ENCODE measurements around the gene CD2BP2.
"Not testable (repeated sequence)": the region's sequence is repeated elsewhere in the genome, so short reads cannot be mapped to it uniquely, and the experiment has no call there.

Gene CD2BP2

DNA sequence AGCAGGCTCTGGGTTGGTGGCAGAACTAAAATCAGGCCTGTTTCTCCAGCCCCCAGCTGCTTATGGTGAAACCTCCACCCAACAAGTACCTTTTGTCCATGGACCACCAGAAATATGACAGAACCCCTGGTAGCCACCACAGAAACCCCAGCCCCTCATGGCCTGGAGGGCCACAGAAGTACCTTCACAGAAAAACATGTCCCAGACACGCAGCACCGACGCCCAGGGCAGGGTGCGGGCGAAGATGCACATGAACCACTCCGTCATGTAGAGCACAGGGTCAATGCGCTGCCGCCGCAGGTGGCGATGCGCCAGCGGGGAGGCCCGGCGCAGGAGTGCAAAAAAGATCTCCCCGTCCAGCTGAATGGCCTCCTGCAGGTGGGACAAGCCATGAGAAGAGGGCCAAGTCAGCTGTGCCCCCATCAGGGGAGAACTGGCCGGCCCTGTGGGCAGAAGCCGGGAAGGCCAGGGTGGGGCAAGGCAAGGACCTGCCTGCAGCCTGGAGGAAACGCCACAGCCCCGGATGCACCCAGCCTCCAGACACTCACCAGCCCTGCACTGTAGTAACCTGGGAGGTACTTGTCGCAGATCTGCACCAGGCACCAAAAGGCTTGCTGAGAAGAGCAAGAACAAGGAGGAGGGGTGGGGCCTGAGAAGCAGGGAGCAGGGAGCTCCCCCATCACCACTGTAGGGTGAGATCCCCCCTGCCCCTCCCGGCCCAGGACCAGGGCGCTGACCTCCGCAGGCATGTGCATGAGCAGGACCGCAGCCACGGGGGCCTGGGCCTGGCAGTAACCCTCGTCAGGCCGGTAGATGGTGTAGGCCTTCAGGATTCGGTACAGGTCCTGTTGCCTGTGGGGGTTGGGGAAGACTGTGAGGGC lies 4.1 kb upstream of the CD2BP2 start:
- no peak for DNase-seq (ENCODE audit: low read depth)

DNA sequence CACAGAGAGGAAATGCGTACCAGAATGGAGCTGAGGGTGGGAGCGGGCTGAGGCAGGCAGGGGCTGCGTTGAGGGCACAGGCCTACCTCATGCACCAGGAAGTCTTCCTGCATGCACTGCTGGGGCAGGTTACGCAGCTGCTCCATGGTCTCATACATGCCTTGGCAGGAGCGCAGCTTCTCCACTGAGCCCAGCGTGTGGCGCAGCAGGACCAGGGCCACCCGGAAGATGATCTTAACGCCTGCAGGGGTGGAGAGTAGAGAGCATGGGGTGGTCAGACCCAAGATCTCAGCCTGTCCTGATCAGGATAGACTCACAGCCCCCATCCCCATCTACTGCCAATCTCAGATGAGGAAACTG lies 3.4 kb upstream of the CD2BP2 start:
- no peak for DNase-seq (ENCODE audit: low read depth)

DNA sequence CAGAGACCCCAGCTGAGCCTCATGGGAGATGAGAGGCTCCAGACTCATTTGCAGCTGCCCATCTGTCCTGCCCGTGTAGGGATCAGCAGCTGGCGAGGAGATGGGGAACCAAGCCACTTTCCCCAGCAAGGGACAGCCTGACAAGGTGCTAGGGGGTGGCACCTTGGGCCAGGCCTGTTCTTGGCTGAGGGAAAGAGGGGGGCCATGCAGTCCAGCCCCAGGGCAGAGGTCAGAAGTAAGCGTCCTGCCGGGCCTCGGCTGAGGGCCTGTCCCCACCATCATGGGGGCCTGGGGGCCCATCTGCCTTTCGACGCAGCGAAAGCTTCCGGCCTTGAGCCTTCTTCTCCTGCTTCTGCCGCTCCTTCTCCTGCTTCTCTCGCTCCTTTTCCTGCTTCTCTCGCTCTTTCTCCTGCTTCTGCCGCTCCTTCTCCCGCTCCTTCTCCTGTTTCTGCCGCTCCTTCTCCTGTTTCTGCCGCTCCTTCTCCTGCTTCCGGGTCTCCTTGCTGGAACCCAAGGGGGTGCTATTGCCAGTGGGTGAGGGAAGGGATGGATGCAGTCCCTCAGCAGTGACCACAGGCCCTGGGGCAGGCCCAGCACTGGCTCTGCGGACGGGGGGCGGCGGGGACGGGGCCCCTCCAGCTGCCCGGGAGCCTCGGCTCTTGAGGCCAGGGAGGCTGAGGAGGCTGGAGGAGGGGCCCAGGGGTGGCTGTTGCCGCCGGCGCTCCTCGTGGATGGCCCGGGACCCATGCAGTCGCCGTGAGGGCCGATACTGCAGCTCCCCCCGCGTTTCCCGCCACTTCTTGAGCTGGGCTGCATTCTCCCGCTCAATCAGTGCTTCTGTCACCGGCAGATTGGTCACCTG lies 2.8 kb upstream of the CD2BP2 start:
- DNase-seq (ENCODE audit: low read depth): no peak

DNA sequence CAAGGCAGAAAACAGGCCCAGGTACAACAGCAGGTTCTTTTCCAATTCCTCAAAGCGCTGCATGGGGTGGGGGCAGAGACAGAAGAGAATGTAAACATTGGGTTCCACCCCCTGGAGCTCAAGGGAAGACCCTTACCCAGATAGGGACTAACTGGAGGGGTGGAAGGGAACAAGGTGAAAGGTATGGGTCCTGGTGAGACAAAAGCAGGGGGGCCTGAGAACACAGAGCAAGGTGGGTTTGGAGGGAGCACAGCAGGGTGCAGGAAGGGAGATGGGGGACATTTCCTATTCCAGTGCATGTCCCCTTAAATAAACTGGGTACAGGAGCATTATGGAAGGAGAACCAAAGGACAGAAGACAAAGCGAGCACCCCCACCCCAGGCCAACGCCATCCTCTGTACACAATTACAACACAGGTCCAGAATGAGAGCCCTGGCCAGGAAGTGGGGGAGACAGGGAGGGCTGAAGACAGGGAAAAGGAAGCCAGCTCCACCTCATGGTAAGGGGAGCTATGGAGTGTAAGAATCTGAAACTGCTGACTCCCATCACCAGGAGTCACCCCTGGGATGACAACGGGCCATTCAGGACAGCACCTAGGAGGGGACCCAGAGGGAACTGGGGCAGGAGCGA lies 2.1 kb upstream of the CD2BP2 start:
- DNase-seq (ENCODE audit: low read depth): no peak

DNA sequence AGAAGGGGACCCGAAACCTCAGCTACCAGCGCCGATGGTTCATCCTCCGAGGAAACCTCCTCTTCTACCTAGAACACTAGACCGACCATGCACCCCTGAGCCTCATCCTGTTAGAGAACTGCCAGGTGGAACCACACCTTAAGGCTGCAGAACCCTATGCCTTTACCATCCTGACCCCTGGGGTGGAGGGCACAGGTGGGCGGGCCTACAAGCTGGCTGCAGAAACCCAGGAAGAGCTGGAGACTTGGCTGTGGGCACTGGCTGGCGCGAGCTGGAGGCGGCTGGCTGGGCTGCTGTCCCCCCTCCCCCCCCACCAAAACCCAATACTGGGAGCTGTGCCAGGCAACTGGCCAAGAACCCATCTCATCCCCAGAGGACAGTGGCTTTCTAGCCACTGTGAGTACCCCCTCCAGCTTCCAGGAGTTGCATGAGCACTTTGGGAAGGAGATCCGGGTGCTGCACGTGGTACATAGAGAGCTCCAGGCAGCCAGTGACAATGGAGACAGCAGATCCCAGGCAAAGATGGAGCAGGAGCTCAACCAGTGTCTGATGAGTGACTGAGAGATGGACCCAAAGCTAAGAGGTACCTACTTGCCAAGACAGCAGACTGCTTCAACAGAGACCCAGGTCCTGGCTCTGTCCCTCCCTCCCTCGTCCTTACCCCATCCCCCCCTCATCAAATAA lies 1.4 kb upstream of the CD2BP2 start:
- no peak for DNase-seq (ENCODE audit: low read depth)

DNA sequence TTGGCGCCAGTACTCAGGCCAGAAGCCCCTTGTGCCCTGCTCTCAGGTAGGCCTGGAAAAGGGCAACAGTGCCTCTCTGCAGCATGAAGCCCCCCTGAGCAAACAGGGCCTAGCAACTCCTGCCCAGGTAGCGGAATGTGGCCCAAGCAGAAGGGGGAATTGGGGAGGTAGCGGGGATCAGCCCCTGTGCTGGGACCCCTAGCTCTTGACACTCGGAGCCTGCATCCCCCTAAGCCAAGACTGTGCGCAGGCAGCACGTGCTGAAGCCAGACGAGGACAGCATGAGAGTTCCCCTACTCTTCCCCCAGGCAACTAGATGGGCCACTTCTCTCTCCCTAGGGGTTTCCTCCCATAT lies 823 bp upstream of the CD2BP2 start:
- DNase-seq (ENCODE audit: low read depth): no peak

DNA sequence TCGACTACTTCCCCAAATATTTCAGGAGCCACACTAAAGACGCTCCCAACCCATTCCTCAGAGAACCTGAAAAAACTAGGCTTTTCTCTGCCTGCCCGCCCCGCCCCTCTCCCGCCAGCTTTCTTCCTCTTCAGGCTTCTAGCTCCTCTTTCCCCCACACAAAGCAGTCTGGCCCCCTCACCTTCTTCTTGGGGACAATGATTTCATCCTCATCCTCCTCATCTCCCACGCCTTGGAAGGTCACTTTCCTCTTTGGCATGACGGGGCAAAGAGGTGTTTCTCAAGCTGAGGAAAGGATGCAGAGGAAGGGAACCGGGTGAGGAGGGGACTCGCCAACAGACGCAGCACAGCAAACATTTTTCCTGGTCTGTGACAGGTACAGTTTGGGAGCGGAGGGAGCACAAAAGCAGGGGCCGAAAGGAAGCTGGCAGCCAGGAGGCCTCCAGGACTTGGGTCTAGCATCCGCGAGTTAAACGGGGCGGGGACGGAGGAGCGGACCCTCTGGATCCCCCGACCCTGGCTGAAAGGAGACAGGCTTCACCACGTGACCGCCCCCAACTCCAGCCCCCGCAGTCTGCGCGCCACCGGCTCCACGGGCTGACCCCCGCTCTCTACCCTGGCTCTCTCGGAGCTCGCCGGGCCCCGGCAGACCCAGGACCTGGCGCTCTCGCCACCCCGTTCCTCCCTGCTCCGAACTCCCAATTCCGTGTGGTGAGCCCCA lies 525 bp downstream of the CD2BP2 start:
- DNase-seq (ENCODE audit: low read depth): no peak

DNA sequence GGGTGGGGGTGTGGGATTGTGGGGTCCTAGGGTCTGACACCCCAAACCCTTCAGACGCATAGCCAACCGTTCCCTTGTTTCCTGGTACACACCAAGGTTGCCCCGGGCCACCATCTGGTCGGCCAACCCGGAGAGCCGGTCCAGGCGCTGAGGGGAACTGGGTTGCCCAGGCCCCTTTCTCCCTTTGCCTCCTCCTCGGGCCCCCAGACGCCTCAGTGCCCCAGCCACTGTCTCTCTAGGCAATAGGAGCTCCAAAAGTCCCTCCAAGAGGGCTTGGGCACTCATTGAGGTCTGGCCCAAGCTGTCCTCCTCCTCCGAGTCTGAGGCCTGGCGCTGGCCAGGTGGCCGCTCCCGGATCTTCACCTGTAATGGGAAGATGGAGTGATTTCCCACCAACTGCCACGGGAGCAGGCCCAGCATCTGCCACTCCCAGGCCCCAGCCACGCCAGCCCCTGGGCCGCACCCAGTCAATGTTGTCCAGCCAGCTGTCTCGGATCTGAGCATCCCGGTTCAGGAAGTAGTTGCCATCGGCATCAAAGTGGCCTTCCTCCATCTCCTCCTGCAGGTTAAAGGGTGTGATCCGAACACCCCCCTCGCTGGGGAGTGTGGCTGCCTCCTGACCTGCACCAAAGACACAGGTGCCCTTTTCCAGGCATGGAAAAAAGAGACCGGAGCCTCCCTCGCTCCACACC lies 1.5 kb downstream of the CD2BP2 start:
- DNase-seq (ENCODE audit: low read depth): no peak

DNA sequence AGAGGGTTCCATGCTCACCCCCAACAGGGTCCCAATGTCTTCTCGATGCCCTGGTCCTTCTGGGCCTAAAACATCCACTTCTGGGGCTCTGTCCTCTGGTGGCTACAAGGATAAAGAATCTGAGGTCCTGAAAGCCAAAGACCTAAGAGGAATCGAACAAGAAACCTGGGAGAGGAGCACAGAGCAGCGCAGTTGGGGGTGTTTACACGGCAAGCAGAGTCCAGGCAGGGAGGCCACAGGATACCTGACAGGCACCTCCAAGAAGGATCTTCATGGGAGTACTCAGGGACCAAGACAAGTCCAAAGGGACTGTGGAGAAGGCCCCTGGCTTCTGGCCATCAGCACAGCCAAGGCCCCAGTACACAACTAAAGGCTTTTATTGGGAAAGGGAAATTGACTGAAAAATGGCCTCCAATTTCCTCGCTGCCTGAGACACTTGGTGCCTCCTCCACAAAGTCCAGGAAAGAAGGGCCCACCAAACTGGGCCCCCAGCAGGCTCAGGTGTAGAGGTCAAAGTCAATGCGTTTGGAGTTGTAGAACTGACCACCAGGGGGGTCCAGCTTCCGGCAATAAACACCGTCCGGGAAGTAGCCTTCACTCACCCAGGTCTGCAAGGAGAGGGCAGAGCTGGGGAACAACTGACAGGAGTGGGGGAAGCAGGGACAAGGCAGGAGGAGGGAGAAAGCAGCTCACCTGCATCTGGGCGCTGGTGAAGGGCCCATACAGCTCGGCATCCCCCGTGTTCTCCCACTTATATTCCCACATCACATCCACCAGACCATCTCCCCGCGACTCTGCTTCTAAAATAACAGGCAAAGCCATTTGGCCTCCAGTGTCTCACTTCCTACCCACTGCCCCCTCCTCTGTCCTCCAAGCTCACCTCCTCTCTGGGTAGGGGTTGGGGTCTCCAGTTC lies 2.4 kb downstream of the CD2BP2 start:
- DNase-seq (ENCODE audit: low read depth): no peak

DNA sequence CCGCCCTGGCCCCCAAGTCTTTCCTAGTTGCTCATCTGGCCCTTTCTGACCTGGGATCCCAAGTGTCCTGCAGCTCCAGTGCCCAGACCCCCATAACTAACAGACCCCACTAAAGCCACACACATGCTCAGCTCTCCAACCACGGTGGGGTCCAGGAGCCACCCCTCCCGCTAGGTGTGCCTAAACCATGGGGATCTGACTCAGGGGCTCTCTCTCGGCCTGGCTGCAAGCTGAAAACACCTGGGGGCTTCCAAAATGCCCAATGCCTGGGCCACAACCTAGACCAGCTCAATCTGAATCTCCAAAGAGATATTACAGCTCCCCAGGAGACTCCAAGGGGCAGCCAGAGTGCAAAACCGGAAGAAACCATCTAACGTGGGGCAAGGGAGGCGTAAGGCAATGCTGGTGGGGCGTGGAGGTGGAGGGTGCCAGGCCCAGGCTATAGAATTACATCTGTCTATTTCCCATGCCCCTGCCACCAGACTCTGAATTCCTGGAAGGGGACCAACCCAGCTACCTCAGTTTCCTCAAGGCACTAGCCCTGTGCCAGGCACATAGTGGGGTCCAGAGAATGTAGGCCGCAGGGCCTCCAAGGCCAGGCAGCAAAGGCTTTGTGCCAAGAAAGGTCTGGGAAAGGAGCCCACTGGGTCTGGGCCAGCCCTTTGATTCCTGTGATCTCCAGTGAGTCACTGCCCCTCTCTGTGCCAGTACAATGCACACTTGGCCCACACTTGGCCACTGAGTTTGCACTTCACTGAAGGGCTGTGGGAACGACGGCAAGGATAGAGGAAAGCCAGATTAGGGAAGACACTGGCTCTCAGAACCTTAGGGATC lies 3.3 kb downstream of the CD2BP2 start:
- no peak for DNase-seq (ENCODE audit: low read depth)

DNA sequence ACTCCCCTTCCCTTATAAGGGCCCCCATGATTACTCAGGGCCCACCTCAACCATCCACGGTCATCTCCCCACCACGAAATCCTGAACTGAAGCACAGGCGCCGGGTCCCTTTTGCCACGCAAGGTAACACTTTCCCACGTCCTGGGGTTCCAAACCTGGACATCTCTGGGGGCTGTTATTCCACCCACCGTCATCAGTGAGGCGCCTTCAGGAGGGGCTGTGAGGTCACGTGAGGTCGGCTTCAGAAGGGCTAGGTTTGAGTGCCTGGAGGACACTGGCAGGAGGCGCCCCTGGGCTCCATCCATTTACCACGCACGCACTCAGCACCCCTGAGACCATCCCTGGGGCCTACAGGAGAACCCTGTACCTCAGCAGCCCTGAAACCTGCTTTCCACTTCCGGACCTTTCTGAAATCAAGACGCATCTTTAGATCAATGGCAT lies 4.1 kb downstream of the CD2BP2 start:
- DNase-seq (ENCODE audit: low read depth): no peak

DNA sequence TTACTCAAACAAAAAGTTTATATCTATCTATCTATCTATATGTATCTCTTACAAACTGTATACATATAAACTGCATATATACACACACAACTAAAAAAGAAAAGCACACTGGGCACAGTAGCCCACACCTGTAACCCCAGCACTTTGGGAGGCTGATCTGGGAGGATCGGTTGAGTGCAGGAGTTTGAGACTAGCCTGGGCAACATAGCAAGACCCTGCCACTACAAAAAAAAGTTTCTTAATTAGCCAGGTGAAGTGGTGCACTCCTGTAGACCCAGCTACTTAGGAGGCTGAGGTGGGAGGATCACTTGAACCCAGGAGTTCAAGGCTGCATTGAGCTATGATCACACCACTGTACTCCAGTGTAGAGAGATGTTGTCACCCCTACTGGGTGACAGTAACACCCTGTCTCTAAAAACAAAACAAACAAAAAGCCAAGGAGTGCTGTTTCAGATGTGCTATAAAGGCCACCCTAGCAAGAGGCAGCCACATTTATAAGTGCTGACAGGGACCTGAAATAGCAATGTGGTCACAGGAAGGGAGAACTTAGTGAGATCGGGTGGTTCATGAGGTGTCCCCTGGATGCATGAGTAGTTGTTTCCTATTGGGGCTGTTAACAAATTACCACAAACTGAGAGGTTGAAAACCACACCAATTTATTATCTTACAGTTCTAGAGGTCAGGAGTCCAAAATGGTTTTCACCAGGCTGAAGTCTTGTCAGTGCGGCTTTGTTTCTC lies 4.8 kb downstream of the CD2BP2 start:
- DNase-seq (ENCODE audit: low read depth): no peak

DNA sequence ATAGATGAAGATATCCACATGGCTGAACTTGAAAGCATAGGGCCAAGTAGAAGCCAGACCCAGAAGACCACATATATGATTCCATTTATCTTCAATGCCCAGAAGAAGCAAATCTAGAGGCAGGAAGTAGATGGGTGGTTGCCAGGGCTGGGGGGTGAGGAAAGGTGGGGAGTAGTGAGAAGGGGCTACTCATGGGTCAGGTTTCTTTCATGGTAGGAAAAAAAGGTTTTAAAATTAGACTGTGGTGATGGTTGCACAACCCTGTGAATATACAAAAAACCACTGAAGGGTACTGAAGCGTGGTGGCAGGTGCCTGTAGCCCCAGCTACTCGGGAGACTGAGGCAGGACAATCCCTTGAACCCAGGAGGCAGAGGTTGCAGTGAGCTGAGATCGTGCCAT lies 5.4 kb downstream of the CD2BP2 start:
- DNase-seq (ENCODE audit: low read depth): no peak

DNA sequence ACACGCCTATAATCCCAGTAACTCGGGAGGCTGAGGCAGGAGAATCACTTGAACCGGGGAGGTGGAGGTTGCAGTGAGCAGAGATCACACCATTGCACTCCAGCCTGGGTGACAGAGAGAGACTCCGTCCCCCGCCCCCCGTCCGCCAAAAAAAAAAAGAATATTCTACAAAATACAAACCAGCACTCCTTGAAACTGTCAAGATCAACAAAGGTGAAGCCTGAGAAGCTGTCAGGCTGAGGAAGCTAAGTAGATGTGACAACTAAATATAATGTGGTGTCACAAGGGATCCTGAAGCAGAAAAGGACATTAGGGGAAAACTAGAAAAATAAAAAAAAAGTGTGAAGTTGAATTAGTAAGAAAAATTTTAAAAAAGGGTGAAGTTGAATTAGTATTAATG lies 6.2 kb downstream of the CD2BP2 start:
- no peak for DNase-seq (ENCODE audit: low read depth)

DNA sequence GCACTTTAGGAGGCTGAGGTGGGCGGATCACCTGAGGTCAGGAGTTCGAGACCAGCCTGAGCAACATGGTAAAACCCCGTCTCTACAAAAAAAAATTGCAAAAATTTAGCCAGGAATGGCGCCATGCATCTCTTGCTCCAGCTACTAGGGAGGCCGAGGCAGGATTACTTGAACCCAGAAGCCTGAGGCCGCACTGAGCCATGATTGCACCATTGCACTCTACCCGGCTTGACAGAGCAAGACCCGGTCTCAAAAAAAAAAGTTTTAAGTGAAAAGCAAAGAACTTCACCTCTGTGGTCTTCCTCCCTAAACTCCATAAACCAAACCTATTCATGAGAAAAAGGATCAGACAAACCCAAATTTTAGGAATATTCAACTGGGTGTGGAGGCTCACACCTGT lies 7.0 kb downstream of the CD2BP2 start:
- no peak for DNase-seq (ENCODE audit: low read depth)

DNA sequence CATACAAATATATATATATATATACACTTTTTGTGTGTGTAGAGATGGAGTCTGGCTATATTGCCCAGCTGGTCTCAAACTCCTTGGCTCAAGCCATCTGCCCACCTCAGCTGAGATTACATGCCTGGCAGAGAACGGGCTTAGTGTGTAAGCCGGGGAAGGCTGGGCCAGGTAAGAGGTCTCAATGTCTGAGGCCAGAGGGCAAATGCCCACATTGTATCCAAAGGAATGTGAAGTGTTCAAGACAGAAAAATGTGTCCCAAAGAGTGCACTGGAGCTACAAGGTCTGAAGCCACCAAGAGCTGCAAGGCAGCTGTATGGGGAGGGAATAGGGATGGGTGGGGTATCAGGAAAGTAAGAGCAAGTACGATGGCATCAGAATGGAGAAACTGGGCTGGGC lies 8.8 kb downstream of the CD2BP2 start:
- DNase-seq (ENCODE audit: low read depth): no peak

DNA sequence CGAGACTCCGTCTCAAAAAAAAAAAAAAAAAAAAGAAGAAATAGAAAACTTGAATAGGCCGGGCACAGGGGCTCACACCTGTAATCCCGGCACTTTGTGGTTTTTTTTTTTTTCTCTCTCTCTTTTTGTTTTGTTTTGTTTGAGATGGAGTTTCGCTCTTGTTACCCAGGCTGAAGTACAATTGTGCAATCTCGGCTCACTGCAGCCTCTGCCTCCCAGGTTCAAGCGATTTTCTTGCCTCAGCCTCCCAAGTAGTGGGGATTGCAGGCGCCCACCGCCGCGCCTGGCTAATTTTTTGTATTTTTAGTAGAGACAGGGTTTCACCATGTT lies 11.7 kb downstream of the CD2BP2 start:
- DNase-seq (ENCODE audit: low read depth): not testable (repeated sequence)

DNA sequence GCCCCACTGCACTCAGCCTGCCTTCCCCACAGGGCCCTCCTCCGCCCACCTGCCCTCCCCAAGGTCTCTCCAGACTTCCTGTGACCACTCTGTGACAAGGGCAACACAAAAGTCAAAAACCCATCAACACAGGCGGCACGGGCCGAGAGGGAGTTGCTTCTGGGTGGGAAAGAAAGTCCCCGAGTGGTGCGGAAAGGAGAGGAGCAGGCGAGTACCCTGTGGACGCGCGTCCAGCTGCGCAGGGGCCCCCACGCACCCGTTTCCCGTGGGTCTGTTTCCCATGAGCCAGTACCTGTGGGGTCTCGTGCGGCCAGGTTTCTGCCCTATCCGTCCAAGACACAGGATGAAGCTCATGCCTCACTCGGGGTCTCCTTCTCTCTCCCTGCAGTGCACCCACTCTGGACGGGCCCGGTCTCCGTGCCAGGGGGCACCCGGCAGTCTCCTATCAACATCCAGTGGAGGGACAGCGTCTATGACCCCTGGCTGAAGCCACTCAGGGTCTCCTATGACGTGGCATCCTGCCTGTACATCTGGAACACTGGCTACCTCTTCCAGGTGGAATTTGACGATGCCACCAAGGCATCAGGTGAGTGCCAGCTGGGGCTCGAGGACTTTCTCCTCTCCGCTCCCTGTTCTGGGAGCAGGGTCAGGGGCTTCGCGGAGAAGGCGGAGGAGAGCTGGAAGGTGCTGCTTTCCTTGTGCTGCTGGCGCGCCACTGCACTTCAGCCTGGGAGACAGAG lies 12.2 kb downstream of the CD2BP2 start:
- DNase-seq (ENCODE audit: low read depth): no peak
